HepG2 (cell line): Measurements from ENCODE around the gene ATG2A. TPM values are rescaled to one million over a fixed set of nuclear protein-coding genes. Genes with fewer than 3 reads are reported as not detected.

Source experiments
- DMTF1 ChIP-seq: sonication (generic); formaldehyde crosslinking; IDR thresholded peaks from 2 replicates; pipeline ENCODE4 v1.4.0; 2020; ENCODE audit warnings: mild to moderate bottlenecking, missing genetic modification reagents
- DRAP1 ChIP-seq: IDR thresholded peaks from 2 replicates; pipeline ENCODE4 v1.6.1; 2016; ENCODE audit warnings: missing genetic modification reagents, missing compliant biosample characterization
- KLF12 ChIP-seq: sonication (generic); formaldehyde crosslinking; IDR thresholded peaks from 2 replicates; pipeline ENCODE4 v1.4.0; 2020; ENCODE audit warnings: missing genetic modification reagents, borderline replicate concordance
- KMT2A ChIP-seq: sonication (generic); formaldehyde crosslinking; IDR thresholded peaks from 2 replicates; pipeline ENCODE4 v1.4.0; 2020; ENCODE audit warnings: missing genetic modification reagents
- PHF20 ChIP-seq: sonication (generic); formaldehyde crosslinking; IDR thresholded peaks from 2 replicates; pipeline ENCODE4 v1.5.0; 2020; ENCODE audit warnings: mild to moderate bottlenecking, missing genetic modification reagents
- POLR2AphosphoS5 ChIP-seq: IDR thresholded peaks from 2 replicates; pipeline ENCODE4 v1.6.1; 2012; ENCODE audit warnings: low read depth, low read length
- POLR2G ChIP-seq: fragments of 200-400 bp; formaldehyde crosslinking; IDR thresholded peaks from 2 replicates; pipeline ENCODE4 v1.6.1; 2018; ENCODE audit warnings: mild to moderate bottlenecking, low read depth, low read length, moderate library complexity
- SP1 ChIP-seq, 2 experiments: fragments of 450-650 bp in 1 of 2; sonication (generic) in 1 of 2; formaldehyde crosslinking in 1 of 2; IDR thresholded peaks; 2 replicates each; pipeline versions ENCODE4 v1.4.0 to v1.6.1; 2016 to 2020; ENCODE audit warnings: missing genetic modification reagents in 1 of 2
- SP4 ChIP-seq: sonication (generic); formaldehyde crosslinking; IDR thresholded peaks from 2 replicates; pipeline ENCODE4 v1.8.1; 2023; ENCODE audit warnings: mild to moderate bottlenecking, missing genetic modification reagents
- TFE3 ChIP-seq: IDR thresholded peaks from 2 replicates; pipeline ENCODE4 v1.6.1; 2016
- ZNF230 ChIP-seq: sonication (generic); formaldehyde crosslinking; IDR thresholded peaks from 2 replicates; pipeline ENCODE4 v1.4.0; 2020; ENCODE audit warnings: mild to moderate bottlenecking, missing genetic modification reagents
- ZNF263 ChIP-seq: sonication (generic); formaldehyde crosslinking; IDR thresholded peaks from 2 replicates; pipeline ENCODE4 v1.4.0; 2020; ENCODE audit warnings: missing genetic modification reagents
- ZNF337 ChIP-seq: sonication (generic); formaldehyde crosslinking; IDR thresholded peaks from 2 replicates; pipeline ENCODE4 v1.5.1; 2020; ENCODE audit warnings: missing genetic modification reagents, low read depth, mild to moderate bottlenecking, borderline replicate concordance
- ZNF407 ChIP-seq: sonication (generic); formaldehyde crosslinking; IDR thresholded peaks from one replicate; pipeline ENCODE4 v1.5.1; 2020; ENCODE audit warnings: mild to moderate bottlenecking, missing genetic modification reagents; ENCODE audit errors: not compliant biosample characterization
- ZNF772 ChIP-seq: sonication (generic); formaldehyde crosslinking; IDR thresholded peaks from 2 replicates; pipeline ENCODE4 v1.5.0; 2020; ENCODE audit warnings: mild to moderate bottlenecking, missing genetic modification reagents
- ZSCAN21 ChIP-seq: sonication (generic); formaldehyde crosslinking; IDR thresholded peaks from 2 replicates; pipeline ENCODE4 v1.8.0; 2022; ENCODE audit warnings: mild to moderate bottlenecking, missing genetic modification reagents, moderate library complexity, borderline replicate concordance
- polyA plus RNA-seq, 8 experiments: library from polyadenylated mRNA; depleted of rRNA in 3 of 8; stranded (reverse) in 7 of 8; unstranded in 1 of 8; fragments of >200 nt; fragmentation: Illumina TruSeq in 4 of 8; extraction: Trizol in 4 of 8; gene quantifications; 2 replicates each; pipeline versions ENCODE4 v1.2.1 to v1.2.3, GENCODE V29; 2011 to 2016; ENCODE audit warnings: low read depth in 4 of 8, missing spikeins in 1 of 8, mixed read lengths in 1 of 8; ENCODE audit not compliant: insufficient read depth in 1 of 8
- total RNA-seq, 5 experiments: library from RNA; depleted of rRNA; stranded (reverse); fragments of >200 nt; fragmentation: Illumina TruSeq; extraction: Trizol; gene quantifications; 2 replicates each; pipeline ENCODE4 v1.2.3, GENCODE V29; 2016; ENCODE audit warnings: low read depth in 1 of 5

The ATG2A gene
- total and polyA plus RNA-seq, 2 of the 13 experiments (the other 11 are each of a cell fraction or from before 2014, with no cell fraction given): 6.7 to 8.0 TPM

- TF ChIP-seq POLR2AphosphoS5: peak; percentile 83
- TF ChIP-seq ZSCAN21 (CRISPR knock-in tag): peak; percentile 25; the same call in 1 of the 2 replicates
- no peak for TF ChIP-seq SP4 (CRISPR knock-in tag)
- 0 out of 2 replicates have a peak, but pooled peaks have one; percentile 5 for TF ChIP-seq ZNF230 (CRISPR knock-in tag)
- no peak for TF ChIP-seq ZNF337 (CRISPR knock-in tag)
- TF ChIP-seq DRAP1: peak; percentile 97
- TF ChIP-seq POLR2G: peak; percentile 82
- TF ChIP-seq SP1 (IDR thresholded peaks at IDR 0.05): no peak
- 0 out of 2 replicates have a peak, but pooled peaks have one; percentile 32 for TF ChIP-seq SP1 (CRISPR knock-in tag; IDR thresholded peaks at IDR 0.05)
- TF ChIP-seq ZNF772 (CRISPR knock-in tag): 0 out of 2 replicates have a peak, but pooled peaks have one; percentile 55
- 0 out of 2 replicates have a peak, but pooled peaks have one; percentile 32 for TF ChIP-seq PHF20 (CRISPR knock-in tag)
- TF ChIP-seq KLF12 (CRISPR knock-in tag): peak; percentile 72; the same call in 1 of the 2 replicates
- TF ChIP-seq DMTF1 (CRISPR knock-in tag): no peak
- TF ChIP-seq ZNF407 (CRISPR knock-in tag): no peak
- peak; percentile 32; the same call in 1 of the 2 replicates for TF ChIP-seq TFE3
- TF ChIP-seq ZNF263 (CRISPR knock-in tag): peak; percentile 36; the same call in 1 of the 2 replicates
- TF ChIP-seq KMT2A: 0 out of 2 replicates have a peak, but pooled peaks have one; percentile 41
Measured at GRCh38 chr11:64935359-64936081, 18.5 kb upstream of the ATG2A start, which contains the start of gene GPHA2 (continued).
